Breast epithelium (tissue), 3 donors: ENCODE data around the gene AGAP1.

Source experiments
- POLR2A ChIP-seq: fragments of 450-650 bp; IDR thresholded peaks from one replicate; pipeline ENCODE4 v1.6.1; 2016; ENCODE audit warnings: antibody characterized with exemption, mild to moderate bottlenecking, moderate library complexity
- POLR2AphosphoS5 ChIP-seq, 3 donors: sonication (generic); formaldehyde crosslinking; IDR thresholded peaks; one replicate each; pipeline ENCODE4 v1.6.1; 2017; ENCODE audit warnings: antibody characterized with exemption in 3 of 3
- TF ChIP-seq, protein P1 (sequence below), 3 donors: fragments of 450-650 bp; IDR thresholded peaks; one replicate each; pipeline ENCODE4 v1.5.1; 2016 to 2017; ENCODE audit warnings: antibody characterized with exemption in 3 of 3, mild to moderate bottlenecking in 3 of 3, moderate library complexity in 3 of 3

DNA sequence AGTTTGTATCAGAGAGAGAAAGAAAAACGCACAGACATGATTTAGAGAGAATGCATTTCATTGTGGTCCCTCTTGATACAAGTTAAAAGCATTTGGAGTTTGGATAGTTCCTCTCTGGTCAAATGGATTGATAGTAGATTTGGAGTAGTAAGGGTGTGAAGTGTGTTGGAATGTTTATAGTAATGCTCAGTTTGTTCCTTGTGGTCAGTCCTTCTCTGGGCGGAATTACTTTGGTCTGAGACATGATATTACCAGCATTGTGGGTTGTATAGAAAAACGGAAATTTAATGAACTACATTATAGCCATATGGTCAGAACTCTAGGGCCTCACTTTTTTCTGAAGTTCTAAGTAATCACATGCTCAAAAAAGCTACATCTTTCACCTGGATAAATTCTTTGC, 178.9 kb downstream of the AGAP1 start:
- TF ChIP-seq POLR2A: no peak
- TF ChIP-seq POLR2AphosphoS5 (IDR thresholded peaks at IDR 0.05): no peak
- TF ChIP-seq, protein P1, sequence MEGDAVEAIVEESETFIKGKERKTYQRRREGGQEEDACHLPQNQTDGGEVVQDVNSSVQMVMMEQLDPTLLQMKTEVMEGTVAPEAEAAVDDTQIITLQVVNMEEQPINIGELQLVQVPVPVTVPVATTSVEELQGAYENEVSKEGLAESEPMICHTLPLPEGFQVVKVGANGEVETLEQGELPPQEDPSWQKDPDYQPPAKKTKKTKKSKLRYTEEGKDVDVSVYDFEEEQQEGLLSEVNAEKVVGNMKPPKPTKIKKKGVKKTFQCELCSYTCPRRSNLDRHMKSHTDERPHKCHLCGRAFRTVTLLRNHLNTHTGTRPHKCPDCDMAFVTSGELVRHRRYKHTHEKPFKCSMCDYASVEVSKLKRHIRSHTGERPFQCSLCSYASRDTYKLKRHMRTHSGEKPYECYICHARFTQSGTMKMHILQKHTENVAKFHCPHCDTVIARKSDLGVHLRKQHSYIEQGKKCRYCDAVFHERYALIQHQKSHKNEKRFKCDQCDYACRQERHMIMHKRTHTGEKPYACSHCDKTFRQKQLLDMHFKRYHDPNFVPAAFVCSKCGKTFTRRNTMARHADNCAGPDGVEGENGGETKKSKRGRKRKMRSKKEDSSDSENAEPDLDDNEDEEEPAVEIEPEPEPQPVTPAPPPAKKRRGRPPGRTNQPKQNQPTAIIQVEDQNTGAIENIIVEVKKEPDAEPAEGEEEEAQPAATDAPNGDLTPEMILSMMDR (IDR thresholded peaks at IDR 0.05): no peak
